Measurements from ENCODE around the gene ALCAM. TPM values are rescaled to one million over a fixed set of nuclear protein-coding genes. Genes with fewer than 3 reads are reported as not detected.

The ALCAM gene
- total and polyA plus RNA-seq, 2 of the 8 experiments (the other 6 are each of a cell fraction or from before 2014, with no cell fraction given): 10.8 to 33.0 TPM

GRCh38 chr3:105324951-105325350 lies 41.8 kb upstream of the ALCAM start (continued):
- TF ChIP-seq TAF7 (optimal IDR thresholded peaks at IDR 0.05; ENCODE audit: borderline replicate concordance, low read depth, low read length): no peak
- TF ChIP-seq SIX5 (IDR thresholded peaks at IDR 0.05; ENCODE audit: low read depth, low read length): no peak
- no peak for TF ChIP-seq SAP30 (IDR thresholded peaks at IDR 0.05; ENCODE audit: insufficient read depth, insufficient replicate concordance, low read length)

Data from H1 (cell line).